ENCODE results near the gene MCOLN1. TPM values are rescaled to one million over a fixed set of nuclear protein-coding genes. Genes with fewer than 3 reads are reported as not detected.
"Not testable (repeated sequence)": the region's sequence is repeated elsewhere in the genome, so short reads cannot be mapped to it uniquely, and the experiment has no call there.

Gene MCOLN1
- total RNA-seq, 2 donors from 2014 or later, result 11.2 to 13.0 TPM

GRCh38 chr19:7533925-7534480, 11.6 kb downstream of the MCOLN1 start:
- Histone ChIP-seq H3K4me3 (peak overlapping the region; percentile 84 to 96), H3K9me3 (no peaks in the 10 kb centered on the region), H3K4me1 (peaks cover 0 to 20% of the 10 kb centered on the region in 2 donors), H3K27ac (peak overlapping the region; percentile 92 to 94), H3K36me3 (peaks cover 32% of the 10 kb centered on the region), H3K27me3 (no peaks in the 10 kb centered on the region)
- DNase-seq (ENCODE audit: low spot score), result peak; percentile 84
- no peak for TF ChIP-seq CTCF (IDR thresholded peaks at IDR 0.05)

GRCh38 chr19:7534531-7535046, 12.2 kb downstream of the MCOLN1 start:
- Histone ChIP-seq H3K9me3 (no peaks in the 10 kb centered on the region), H3K4me3 (peak overlapping the region; percentile 84 to 96), H3K4me1 (peaks cover 0 to 20% of the 10 kb centered on the region in 2 donors), H3K36me3 (peaks cover 30% of the 10 kb centered on the region), H3K27me3 (no peaks in the 10 kb centered on the region), H3K27ac (peak overlapping the region; percentile 92 to 94)
- TF ChIP-seq CTCF (IDR thresholded peaks at IDR 0.05), result peak in 1 of 2 donors; percentile 29
- peak; percentile 84 for DNase-seq (ENCODE audit: low spot score)

- H3K36me3 ChIP-seq, result peaks cover 30% of the 10 kb centered on the region
- peaks cover 0 to 20% of the 10 kb centered on the region in 2 donors for H3K4me1 ChIP-seq
- peak; percentile 94 for DNase-seq (ENCODE audit: low spot score)
- TF ChIP-seq CTCF (IDR thresholded peaks at IDR 0.05), result no peak
- H3K27ac ChIP-seq, result peak within 1 kb of the TSS; percentile 92 to 94
- no peaks in the 10 kb centered on the region for H3K9me3 ChIP-seq
- peak within 1 kb of the TSS; percentile 84 to 96 for H3K4me3 ChIP-seq
- no peaks in the 10 kb centered on the region for H3K27me3 ChIP-seq
These were observed 12.9 kb downstream of the MCOLN1 start, which contains the start of gene PNPLA6 for GRCh38 chr19:7535047-7535997. Gene PNPLA6 (plus strand): TSS chr19:7535717. CDS start chr19:7535789, 72 bp downstream.

GRCh38 chr19:7535998-7536695, 13.7 kb downstream of the MCOLN1 start:
- DNase-seq (ENCODE audit: low spot score), result no peak
- peaks cover 0 to 20% of the 10 kb centered on the region in 2 donors for H3K4me1 ChIP-seq
- H3K9me3 ChIP-seq, result no peaks in the 10 kb centered on the region
- TF ChIP-seq CTCF (IDR thresholded peaks at IDR 0.05), result no peak
- no peaks in the 10 kb centered on the region for H3K27me3 ChIP-seq
- peak overlapping the region; percentile 92 to 94 for H3K27ac ChIP-seq
- H3K36me3 ChIP-seq, result peaks cover 38% of the 10 kb centered on the region
- H3K4me3 ChIP-seq, result peak overlapping the region; percentile 84 to 96

GRCh38 chr19:7538990-7539389, 16.6 kb downstream of the MCOLN1 start:
- not testable (repeated sequence) for H3K9me3 ChIP-seq; H3K4me1 ChIP-seq; DNase-seq (ENCODE audit: low spot score); H3K27ac ChIP-seq; H3K4me3 ChIP-seq; H3K27me3 ChIP-seq
- peaks cover 62% of the 10 kb centered on the region for H3K36me3 ChIP-seq
